ENCODE results near the gene HECTD4.
A peak's percentile ranks its signal among the peaks of the same experiment; 100 is the strongest.

HECTD4 gene

GRCh38 chr12:112183141-112184021, 198.8 kb downstream of the HECTD4 start:
- TF ChIP-seq CTCF (conservative IDR thresholded peaks at IDR 0.05; ENCODE audit: low read depth, low read length) = no peak

GRCh38 chr12:112182499-112182898, 199.7 kb downstream of the HECTD4 start:
- no peak for TF ChIP-seq CTCF (conservative IDR thresholded peaks at IDR 0.05; ENCODE audit: low read depth, low read length)
- peak; percentile 38 for DNase-seq (ENCODE audit: low read depth)
- no peak overlapping the region for H3K4me3 ChIP-seq (ENCODE audit: low read depth, low read length)

More at GRCh38 chr12:112183141-112184021, 198.8 kb downstream of the HECTD4 start:
- no peak overlapping the region for H3K4me3 ChIP-seq (ENCODE audit: low read depth, low read length)
- peak; percentile 31 for DNase-seq (ENCODE audit: low read depth)

GRCh38 chr12:112180422-112180821, 201.8 kb downstream of the HECTD4 start:
- no peak for DNase-seq (ENCODE audit: low read depth)
- no peak overlapping the region for H3K4me3 ChIP-seq (ENCODE audit: low read depth, low read length)
- TF ChIP-seq CTCF (conservative IDR thresholded peaks at IDR 0.05; ENCODE audit: low read depth, low read length) = no peak

- no peak for DNase-seq (ENCODE audit: low read depth)
- no peak overlapping the region for H3K4me3 ChIP-seq (ENCODE audit: low read depth, low read length)
- TF ChIP-seq CTCF (conservative IDR thresholded peaks at IDR 0.05; ENCODE audit: low read depth, low read length) = no peak
Observed at GRCh38 chr12:112179916-112180315, 202.3 kb downstream of the HECTD4 start.

GRCh38 chr12:112179341-112179740, 202.9 kb downstream of the HECTD4 start:
- no peak overlapping the region for H3K4me3 ChIP-seq (ENCODE audit: low read depth, low read length)
- no peak for TF ChIP-seq CTCF (conservative IDR thresholded peaks at IDR 0.05; ENCODE audit: low read depth, low read length)
- DNase-seq (ENCODE audit: low read depth) = no peak

- DNase-seq (ENCODE audit: low read depth) = no peak
- H3K4me3 ChIP-seq (ENCODE audit: low read depth, low read length) = no peak overlapping the region
- no peak for TF ChIP-seq CTCF (conservative IDR thresholded peaks at IDR 0.05; ENCODE audit: low read depth, low read length)
Observed at GRCh38 chr12:112178796-112179195, 203.4 kb downstream of the HECTD4 start.
